Stimulated activated CD4-positive, alpha-beta T cell treated with anti-CD3 and anti-CD28 coated beads, Interleukin-4, amount 100 ng/mL, for 24 hours (primary cell): ENCODE results near the gene SNTG2.

Experiments
- DNase-seq: peaks from one replicate; pipeline ENCODE4 v3.0.0-alpha.2; 2020

Gene SNTG2

GRCh38 chr2:1295740-1296139 lies 345.1 kb downstream of the SNTG2 start:
- no peak for DNase-seq

- no peak for DNase-seq
Observed at GRCh38 chr2:1297372-1298159, 346.9 kb downstream of the SNTG2 start.

- no peak for DNase-seq
Observed at GRCh38 chr2:1299043-1299442, 348.4 kb downstream of the SNTG2 start.

- DNase-seq: no peak
Observed at GRCh38 chr2:1300284-1300683, 349.6 kb downstream of the SNTG2 start.

- DNase-seq: no peak
Observed at GRCh38 chr2:1301056-1301455, 350.4 kb downstream of the SNTG2 start.

GRCh38 chr2:1305342-1306013 lies 354.8 kb downstream of the SNTG2 start:
- no peak for DNase-seq

- DNase-seq: no peak
Observed at GRCh38 chr2:1306014-1306686, 355.5 kb downstream of the SNTG2 start.

- DNase-seq: no peak
Observed at GRCh38 chr2:1306687-1307516, 356.3 kb downstream of the SNTG2 start.

- no peak for DNase-seq
Observed at GRCh38 chr2:1307670-1308069, 357.0 kb downstream of the SNTG2 start.

- no peak for DNase-seq
Observed at GRCh38 chr2:1308678-1309077, 358.0 kb downstream of the SNTG2 start.

- no peak for DNase-seq
Observed at GRCh38 chr2:1309507-1309906, 358.9 kb downstream of the SNTG2 start.

- no peak for DNase-seq
Observed at GRCh38 chr2:1310202-1310601, 359.6 kb downstream of the SNTG2 start.

GRCh38 chr2:1310866-1311265 lies 360.2 kb downstream of the SNTG2 start:
- DNase-seq: no peak

- DNase-seq: no peak
Observed at GRCh38 chr2:1313240-1313924, 362.7 kb downstream of the SNTG2 start.

- DNase-seq: no peak
Observed at GRCh38 chr2:1314254-1314653, 363.6 kb downstream of the SNTG2 start.

- no peak for DNase-seq
Observed at GRCh38 chr2:1318366-1319009, 367.8 kb downstream of the SNTG2 start.

GRCh38 chr2:1319393-1319792 lies 368.7 kb downstream of the SNTG2 start:
- DNase-seq: no peak

GRCh38 chr2:1321321-1321720 lies 370.7 kb downstream of the SNTG2 start:
- no peak for DNase-seq

GRCh38 chr2:1324884-1325283 lies 374.2 kb downstream of the SNTG2 start:
- no peak for DNase-seq

- DNase-seq: no peak
Observed at GRCh38 chr2:1328684-1329083, 378.0 kb downstream of the SNTG2 start.

GRCh38 chr2:1339388-1340140 lies 388.9 kb downstream of the SNTG2 start:
- DNase-seq: no peak
